ENCODE measurements around the gene DENND1A. TPM values are rescaled to one million over a fixed set of nuclear protein-coding genes. Genes with fewer than 3 reads are reported as not detected.
"Not testable (repeated sequence)": the region's sequence is repeated elsewhere in the genome, so short reads cannot be mapped to it uniquely, and the experiment has no call there.

Gene DENND1A
- total RNA-seq, 1 donor from 2014 or later: 13.6 TPM

- intact Hi-C loops (cut with DNase I): no loop called here
- DNase-seq (ENCODE audit: missing footprints) (no peak), ATAC-seq (peak; percentile 48)
Observed at GRCh38 chr9:123954518-123955280, 24.8 kb upstream of the DENND1A start.

GRCh38 chr9:123952641-123953495 lies 22.9 kb upstream of the DENND1A start:
- intact Hi-C loops (cut with DNase I): no loop called here
- DNase-seq (ENCODE audit: missing footprints): no peak
- ATAC-seq: no peak

GRCh38 chr9:123948286-123948685 lies 18.4 kb upstream of the DENND1A start:
- ATAC-seq: no peak
- no peak for DNase-seq (ENCODE audit: missing footprints)
- intact Hi-C loops (cut with DNase I): no loop called here

GRCh38 chr9:123947326-123947725 lies 17.4 kb upstream of the DENND1A start:
- no peak for ATAC-seq
- intact Hi-C loops (cut with DNase I): no loop called here

GRCh38 chr9:123946101-123946821 lies 16.3 kb upstream of the DENND1A start:
- DNase-seq (ENCODE audit: missing footprints) (no peak), ATAC-seq (no peak)
- intact Hi-C loops (cut with DNase I): no loop called here

More at GRCh38 chr9:123947326-123947725, 17.4 kb upstream of the DENND1A start:
- no peak for DNase-seq (ENCODE audit: missing footprints)

GRCh38 chr9:123945532-123945931 lies 15.6 kb upstream of the DENND1A start:
- ATAC-seq: no peak
- intact Hi-C loops (cut with DNase I): no loop called here

GRCh38 chr9:123944464-123944863 lies 14.5 kb upstream of the DENND1A start:
- ATAC-seq; DNase-seq (ENCODE audit: missing footprints); intact Hi-C loops (cut with DNase I): not testable (repeated sequence)

More at GRCh38 chr9:123945532-123945931, 15.6 kb upstream of the DENND1A start:
- no peak for DNase-seq (ENCODE audit: missing footprints)

- DNase-seq (ENCODE audit: missing footprints): no peak
- intact Hi-C loops (cut with DNase I): no loop called here
- ATAC-seq: no peak
Observed at GRCh38 chr9:123943671-123944070, 13.7 kb upstream of the DENND1A start.

- ATAC-seq (no peak), DNase-seq (ENCODE audit: missing footprints) (no peak)
- intact Hi-C loops (cut with DNase I): no loop called here
Observed at GRCh38 chr9:123942542-123942941, 12.6 kb upstream of the DENND1A start.

GRCh38 chr9:123941524-123942070 lies 11.7 kb upstream of the DENND1A start:
- DNase-seq (ENCODE audit: missing footprints): no peak
- ATAC-seq: no peak
- intact Hi-C loops (cut with DNase I): no loop called here

GRCh38 chr9:123940721-123941523 lies 11.0 kb upstream of the DENND1A start:
- intact Hi-C loops (cut with DNase I): no loop called here
- ATAC-seq (no peak), DNase-seq (ENCODE audit: missing footprints) (no peak)

- ATAC-seq: no peak
- DNase-seq (ENCODE audit: missing footprints): no peak
- intact Hi-C loops (cut with DNase I): no loop called here
Observed at GRCh38 chr9:123938401-123938800, 8.5 kb upstream of the DENND1A start.

- ATAC-seq; intact Hi-C loops (cut with DNase I): not testable (repeated sequence)
Observed at GRCh38 chr9:123936575-123936974, 6.6 kb upstream of the DENND1A start.

GRCh38 chr9:123933440-123934212 lies 3.7 kb upstream of the DENND1A start:
- ATAC-seq (no peak), DNase-seq (ENCODE audit: missing footprints) (no peak)
- intact Hi-C loops (cut with DNase I): no loop called here

More at GRCh38 chr9:123936575-123936974, 6.6 kb upstream of the DENND1A start:
- not testable (repeated sequence) for DNase-seq (ENCODE audit: missing footprints)

GRCh38 chr9:123929177-123929869 lies 603 bp downstream of the DENND1A start:
- ATAC-seq: no peak
- intact Hi-C loops (cut with DNase I): loop anchor here (10.0 kb wide), 1 partner anchor 185 kb away; no protein-coding TSS in a partner anchor
- DNase-seq (ENCODE audit: missing footprints): peak; percentile 67

GRCh38 chr9:123928533-123929176 lies 1.3 kb downstream of the DENND1A start:
- peak; percentile 45 for ATAC-seq
- DNase-seq (ENCODE audit: missing footprints): no peak
- intact Hi-C loops (cut with DNase I): loop anchor here (10.0 kb wide), 1 partner anchor 184 kb away; no protein-coding TSS in a partner anchor
